Caco-2 (cell line): ENCODE measurements around the gene MISP. TPM values are rescaled to one million over a fixed set of nuclear protein-coding genes. Genes with fewer than 3 reads are reported as not detected.
A peak's percentile ranks its signal among the peaks of the same experiment; 100 is the strongest.

Experiments used
- BruUV-seq: library from RNA; stranded (reverse); fragments of 400-500 nt; replicated peaks from 2 replicates; lab custom pipeline; 2021; lab: Mats Ljungman, UMichigan
- CTCF ChIA-PET: fragments of 300-600 bp; sonication (Branson Sonifier 250); formaldehyde crosslinking; loops from one replicate; lab custom pipeline; 2022; ENCODE audit warnings: antibody characterized with exemption; lab: Charles Lee
- POLR2A ChIA-PET: fragments of 300-600 bp; sonication (Branson Sonifier 250); formaldehyde crosslinking; loops from one replicate; lab custom pipeline; 2022; ENCODE audit warnings: antibody characterized with exemption; lab: Charles Lee
- DNase-seq, 2 experiments: peaks; one replicate each; pipeline versions ENCODE4 v3.0.0 to v3.0.0-alpha.2; 2020 to 2022
- H3K27me3 ChIP-seq: replicated peaks from 2 replicates; pipeline ENCODE4 v1.6.0; 2011; ENCODE audit warnings: low read length; ENCODE audit not compliant: control insufficient read depth, insufficient read depth
- H3K36me3 ChIP-seq: 2 replicates; pipeline ENCODE4 v1.5.1; 2011; ENCODE audit warnings: low read length; ENCODE audit not compliant: control insufficient read depth, insufficient read depth
- H3K4me1 ChIP-seq: fragments of 250-450 bp; sonication (Bioruptor Pico); 2 replicates; pipeline ENCODE4 v1.5.1; 2020; ENCODE audit warnings: mild to moderate bottlenecking
- H3K4me3 ChIP-seq: 2 replicates; pipeline ENCODE4 v1.5.1; 2011; ENCODE audit warnings: low read depth, mild to moderate bottlenecking, control low read depth, low read length
- H3K9me3 ChIP-seq: fragments of 250-450 bp; sonication (Bioruptor Pico); 2 replicates; pipeline ENCODE4 v1.5.1; 2020; ENCODE audit warnings: mild to moderate bottlenecking, moderate library complexity
- H3K27ac Mint-ChIP-seq: one replicate; pipeline ENCODE4 v1.8.0; 2022; ENCODE audit warnings: mixed read lengths; ENCODE audit not compliant: unreplicated experiment
- H3K27me3 Mint-ChIP-seq: one replicate; pipeline ENCODE4 v1.8.0; 2022; ENCODE audit warnings: mixed read lengths; ENCODE audit not compliant: insufficient read depth, unreplicated experiment
- H3K36me3 Mint-ChIP-seq: one replicate; pipeline ENCODE4 v1.8.0; 2022; ENCODE audit warnings: mild to moderate bottlenecking, mixed read lengths; ENCODE audit not compliant: insufficient read depth, unreplicated experiment
- H3K4me1 Mint-ChIP-seq: one replicate; pipeline ENCODE4 v1.8.0; 2022; ENCODE audit warnings: low read depth, mixed read lengths; ENCODE audit not compliant: unreplicated experiment
- H3K4me3 Mint-ChIP-seq: one replicate; pipeline ENCODE4 v1.8.0; 2022; ENCODE audit warnings: mild to moderate bottlenecking, moderate library complexity, mixed read lengths; ENCODE audit not compliant: unreplicated experiment
- H3K9me3 Mint-ChIP-seq: one replicate; pipeline ENCODE4 v1.8.0; 2022; ENCODE audit warnings: mixed read lengths; ENCODE audit not compliant: unreplicated experiment
- CTCF ChIP-seq, 2 experiments: fragments of 200-600 bp in 1 of 2; IDR thresholded peaks; 1 replicate in 1 of 2; 2 replicates in 1 of 2; pipeline versions ENCODE4 v1.5.1 to v1.8.0; 2011 to 2022; ENCODE audit warnings: antibody characterized with exemption in 1 of 2, control low read depth in 1 of 2, inconsistent platforms in 1 of 2, low read depth in 1 of 2, low read length in 1 of 2, mild to moderate bottlenecking in 1 of 2, moderate library complexity in 1 of 2; ENCODE audit not compliant: insufficient read depth in 1 of 2, severe bottlenecking in 1 of 2, unreplicated experiment in 1 of 2
- intact Hi-C: fragments of 100-400 bp; cut with micrococcal nuclease; formaldehyde crosslinking; loops from one replicate; pipeline ENCODE4 v1.10.0; 2022; ENCODE audit not compliant: unreplicated experiment
- total RNA-seq: library from RNA; stranded (reverse); gene quantifications from 2 replicates; pipeline ENCODE4 v1.2.3, GENCODE V29; 2022

Gene MISP
- total RNA-seq, 1 experiment from 2014 or later = 27.8 TPM

GRCh38 chr19:771332-771785 is 20.4 kb downstream of the MISP start:
- Histone ChIP-seq H3K9me3 (no peaks in the 10 kb centered on the region), H3K4me1 (no peaks in the 10 kb centered on the region), H3K27me3 (no peaks in the 10 kb centered on the region), H3K36me3 (no peaks in the 10 kb centered on the region), H3K4me3 (no peak overlapping the region)
- peak; percentile 53 to 63 for DNase-seq
- Mint-ChIP-seq H3K27ac (no peak overlapping the region), H3K4me3 (no peak overlapping the region), H3K27me3 (no peaks in the 10 kb centered on the region), H3K4me1 (no peaks in the 10 kb centered on the region), H3K9me3 (no peaks in the 10 kb centered on the region), H3K36me3 (peaks cover 12% of the 10 kb centered on the region)
- POLR2A ChIA-PET = no interaction called here
- CTCF ChIA-PET = no interaction called here
- BruUV-seq = no TSS peak
- TF ChIP-seq CTCF (IDR thresholded peaks at IDR 0.05; ENCODE audit: insufficient read depth in 1 of 2, low read depth in 1 of 2, low read length in 1 of 2, severe bottlenecking in 1 of 2, unreplicated experiment in 1 of 2) = peak; percentile 29
- intact Hi-C loops = loop anchor here (5.0 to 10.0 kb wide), 2 partner anchors 93 to 211 kb away; partner anchors contain the start of gene WDR18

- POLR2A ChIA-PET = interaction anchor here (0.7 kb wide), 1 partner anchor 9 kb away, joined by 6 read pairs; no protein-coding TSS in a partner anchor
- Histone ChIP-seq H3K36me3 (no peaks in the 10 kb centered on the region), H3K27me3 (no peaks in the 10 kb centered on the region), H3K4me1 (no peaks in the 10 kb centered on the region), H3K9me3 (no peaks in the 10 kb centered on the region), H3K4me3 (no peak overlapping the region)
- no peaks in the 10 kb centered on the region for H3K9me3 Mint-ChIP-seq
- no peak for DNase-seq
- no peak overlapping the region for H3K4me3 Mint-ChIP-seq
- TF ChIP-seq CTCF (IDR thresholded peaks at IDR 0.05; ENCODE audit: insufficient read depth in 1 of 2, low read depth in 1 of 2, low read length in 1 of 2, severe bottlenecking in 1 of 2, unreplicated experiment in 1 of 2) = no peak
- H3K36me3 Mint-ChIP-seq = peaks cover 12% of the 10 kb centered on the region
- H3K4me1 Mint-ChIP-seq = no peaks in the 10 kb centered on the region
- intact Hi-C loops = loop anchor here (5.0 to 10.0 kb wide), 2 partner anchors 93 to 210 kb away; partner anchors contain the start of gene WDR18
- CTCF ChIA-PET = no interaction called here
- BruUV-seq = no TSS peak
- H3K27me3 Mint-ChIP-seq = no peaks in the 10 kb centered on the region
- no peak overlapping the region for H3K27ac Mint-ChIP-seq
Measured at GRCh38 chr19:772063-772462, 21.2 kb downstream of the MISP start.

- Mint-ChIP-seq H3K27ac (no peak overlapping the region), H3K4me3 (no peak overlapping the region), H3K36me3 (peaks cover 12% of the 10 kb centered on the region), H3K9me3 (no peaks in the 10 kb centered on the region), H3K4me1 (no peaks in the 10 kb centered on the region), H3K27me3 (no peaks in the 10 kb centered on the region)
- ChIA-PET CTCF (no interaction called here), POLR2A (no interaction called here)
- no peaks in the 10 kb centered on the region for H3K9me3 ChIP-seq
- TF ChIP-seq CTCF (IDR thresholded peaks at IDR 0.05; ENCODE audit: insufficient read depth in 1 of 2, low read depth in 1 of 2, low read length in 1 of 2, severe bottlenecking in 1 of 2, unreplicated experiment in 1 of 2) = no peak
- no peak overlapping the region for H3K4me3 ChIP-seq
- H3K27me3 ChIP-seq = no peaks in the 10 kb centered on the region
- no peaks in the 10 kb centered on the region for H3K36me3 ChIP-seq
- no TSS peak for BruUV-seq
- intact Hi-C loops = loop anchor here (5.0 to 10.0 kb wide), 2 partner anchors 92 to 209 kb away; partner anchors contain the start of gene WDR18
- DNase-seq = peak in 1 of 2 experiments; percentile 44
- H3K4me1 ChIP-seq = no peaks in the 10 kb centered on the region
Measured at GRCh38 chr19:772730-773436, 22.0 kb downstream of the MISP start.
